ENCODE data around the gene PBXIP1. TPM values are rescaled to one million over a fixed set of nuclear protein-coding genes. Genes with fewer than 3 reads are reported as not detected.

The PBXIP1 gene
- total and polyA plus RNA-seq, 2 of the 13 experiments (the other 11 are each of a cell fraction or from before 2014, with no cell fraction given), result 16.3 to 31.9 TPM

DNA sequence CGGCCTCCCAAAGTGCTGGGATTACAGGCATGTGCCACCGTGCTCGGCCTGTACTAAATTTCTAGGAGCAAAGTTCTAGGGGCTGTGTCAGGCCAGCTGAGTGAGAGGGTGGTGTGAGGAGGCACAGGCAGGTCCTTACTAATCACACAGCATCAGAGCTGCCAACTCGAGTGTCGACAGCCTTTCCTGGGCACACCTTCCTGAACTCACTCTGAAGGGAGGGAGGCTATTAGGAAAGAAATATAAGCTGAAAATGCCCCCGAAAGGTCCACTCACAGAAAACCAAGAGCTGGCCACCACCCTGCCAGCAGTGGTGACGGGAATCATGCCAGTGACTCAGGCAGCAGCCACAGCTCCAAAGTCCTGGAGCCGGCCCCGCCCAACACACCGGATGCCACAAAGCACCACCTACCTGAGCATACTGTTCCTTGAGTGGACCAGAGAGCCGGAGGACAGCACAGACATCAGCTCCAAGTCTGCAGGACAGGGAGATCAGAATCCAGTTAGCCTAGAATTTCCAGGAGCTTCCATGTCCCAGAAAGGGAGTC lies 23.9 kb downstream of the PBXIP1 start (continued):
- TF ChIP-seq ZNF616 (CRISPR knock-in tag; IDR thresholded peaks at IDR 0.05; ENCODE audit: low read depth) (no peak), MTA1 (CRISPR knock-in tag; IDR thresholded peaks at IDR 0.05; ENCODE audit: borderline replicate concordance) (peak; percentile 64; the same call in 1 of the 2 replicates), TOPORS (CRISPR knock-in tag; IDR thresholded peaks at IDR 0.05) (no peak), MAFG (CRISPR knock-in tag; IDR thresholded peaks at IDR 0.05) (no peak), BCL6 (CRISPR knock-in tag; IDR thresholded peaks at IDR 0.05) (no peak), ZNF451 (CRISPR knock-in tag; IDR thresholded peaks at IDR 0.05) (no peak), HNRNPK (IDR thresholded peaks at IDR 0.05; ENCODE audit: low read depth, low read length, poor library complexity, severe bottlenecking) (no peak), GATAD2A (CRISPR knock-in tag; IDR thresholded peaks at IDR 0.05) (peak; percentile 75), KLF12 (CRISPR knock-in tag; IDR thresholded peaks at IDR 0.05; ENCODE audit: borderline replicate concordance) (no peak)
- TF ChIP-seq, protein P1, sequence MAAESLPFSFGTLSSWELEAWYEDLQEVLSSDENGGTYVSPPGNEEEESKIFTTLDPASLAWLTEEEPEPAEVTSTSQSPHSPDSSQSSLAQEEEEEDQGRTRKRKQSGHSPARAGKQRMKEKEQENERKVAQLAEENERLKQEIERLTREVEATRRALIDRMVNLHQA (CRISPR knock-in tag; IDR thresholded peaks at IDR 0.05), result no peak

DNA sequence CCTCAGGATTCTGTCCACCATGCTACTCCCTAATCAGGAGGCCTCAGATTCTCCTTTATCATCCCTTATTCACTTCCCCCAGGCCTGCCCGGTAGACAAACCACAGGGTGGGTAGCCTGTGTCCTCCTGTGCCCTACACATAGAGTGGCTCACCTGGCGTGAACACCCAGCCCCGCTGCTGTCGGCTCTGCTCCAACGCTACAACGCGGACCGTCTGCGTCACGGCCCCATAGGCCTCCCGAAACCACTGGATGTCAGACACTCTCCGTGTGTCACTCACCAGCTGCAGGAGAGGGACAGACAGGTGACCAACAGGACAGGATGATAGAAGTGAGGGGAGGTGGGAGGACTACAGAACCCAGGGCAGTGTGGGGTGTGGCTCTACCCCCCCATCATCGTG lies 29.7 kb downstream of the PBXIP1 start:
- intact Hi-C loops (cut with micrococcal nuclease; ENCODE audit: unreplicated experiment), result no loop called here
- Histone ChIP-seq H3K4me2 (ENCODE audit: low read depth, low read length) (no peak overlapping the region), H3K27ac (ENCODE audit: extremely low read length, insufficient read depth, low read length) (no peak overlapping the region), H3K9me3 (ENCODE audit: low read length) (no peaks in the 10 kb centered on the region), H3K36me3 (replicated peaks in 1 of 2; ENCODE audit: control insufficient read depth in 1 of 2, insufficient read depth in 2 of 2, low read length in 2 of 2) (peaks cover 1 to 10% of the 10 kb centered on the region in 2 experiments; a peak in 2 of 5 replicates), H2AFZ (ENCODE audit: low read length) (no peak overlapping the region), H3K4me3 (replicated peaks in 1 of 3; ENCODE audit: insufficient read depth in 1 of 3, low read depth in 2 of 3, low read length in 3 of 3) (no peak overlapping the region), H4K20me1 (ENCODE audit: insufficient read depth, low read length) (no peaks in the 10 kb centered on the region), H3K9ac (ENCODE audit: insufficient read depth, low read depth, low read length) (no peak overlapping the region), H3K27me3 (ENCODE audit: control insufficient read depth in 1 of 2, insufficient read depth in 2 of 2, low read length in 2 of 2) (no peaks in the 10 kb centered on the region), H3K79me2 (ENCODE audit: insufficient read depth, low read length) (no peaks in the 10 kb centered on the region), H3K4me1 (ENCODE audit: insufficient read depth, low read length) (peaks cover 6% of the 10 kb centered on the region)
- no peak for ATAC-seq
- FAIRE-seq, result no peak
- DNase-seq (ENCODE audit: low spot score), result no peak
- POLR2A ChIA-PET, result no interaction called here
- CTCF ChIA-PET (ENCODE audit: low intra/inter-chr PET ratio, low total read pairs), result no interaction called here
- 98% methylated on average over 13 of the region's 13 CpGs for WGBS (ENCODE audit: low lambda C conversion rate)
- in situ Hi-C loops (cut with HindIII; ENCODE audit: extremely low pct_ligation_motif_present, low pct_unique_long_range_greater_than_20kb), result no loop called here
- BruUV-seq (replicated peaks), result no TSS peak
- TF ChIP-seq, protein P2, sequence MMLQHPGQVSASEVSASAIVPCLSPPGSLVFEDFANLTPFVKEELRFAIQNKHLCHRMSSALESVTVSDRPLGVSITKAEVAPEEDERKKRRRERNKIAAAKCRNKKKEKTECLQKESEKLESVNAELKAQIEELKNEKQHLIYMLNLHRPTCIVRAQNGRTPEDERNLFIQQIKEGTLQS (CRISPR knock-in tag; IDR thresholded peaks at IDR 0.05), result no peak
- TF ChIP-seq, protein P3, sequence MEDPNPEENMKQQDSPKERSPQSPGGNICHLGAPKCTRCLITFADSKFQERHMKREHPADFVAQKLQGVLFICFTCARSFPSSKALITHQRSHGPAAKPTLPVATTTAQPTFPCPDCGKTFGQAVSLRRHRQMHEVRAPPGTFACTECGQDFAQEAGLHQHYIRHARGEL (CRISPR knock-in tag; IDR thresholded peaks at IDR 0.05), result no peak
- no peak for TF ChIP-seq NRL (CRISPR knock-in tag; IDR thresholded peaks at IDR 0.05; ENCODE audit: borderline replicate concordance)
- TF ChIP-seq ZNF235 (CRISPR knock-in tag; IDR thresholded peaks at IDR 0.05; ENCODE audit: borderline replicate concordance), result no peak
- TF ChIP-seq, protein P4, sequence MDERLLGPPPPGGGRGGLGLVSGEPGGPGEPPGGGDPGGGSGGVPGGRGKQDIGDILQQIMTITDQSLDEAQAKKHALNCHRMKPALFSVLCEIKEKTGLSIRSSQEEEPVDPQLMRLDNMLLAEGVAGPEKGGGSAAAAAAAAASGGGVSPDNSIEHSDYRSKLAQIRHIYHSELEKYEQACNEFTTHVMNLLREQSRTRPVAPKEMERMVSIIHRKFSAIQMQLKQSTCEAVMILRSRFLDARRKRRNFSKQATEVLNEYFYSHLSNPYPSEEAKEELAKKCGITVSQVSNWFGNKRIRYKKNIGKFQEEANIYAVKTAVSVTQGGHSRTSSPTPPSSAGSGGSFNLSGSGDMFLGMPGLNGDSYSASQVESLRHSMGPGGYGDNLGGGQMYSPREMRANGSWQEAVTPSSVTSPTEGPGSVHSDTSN (CRISPR knock-in tag; IDR thresholded peaks at IDR 0.05), result no peak
- TF ChIP-seq, protein P5, sequence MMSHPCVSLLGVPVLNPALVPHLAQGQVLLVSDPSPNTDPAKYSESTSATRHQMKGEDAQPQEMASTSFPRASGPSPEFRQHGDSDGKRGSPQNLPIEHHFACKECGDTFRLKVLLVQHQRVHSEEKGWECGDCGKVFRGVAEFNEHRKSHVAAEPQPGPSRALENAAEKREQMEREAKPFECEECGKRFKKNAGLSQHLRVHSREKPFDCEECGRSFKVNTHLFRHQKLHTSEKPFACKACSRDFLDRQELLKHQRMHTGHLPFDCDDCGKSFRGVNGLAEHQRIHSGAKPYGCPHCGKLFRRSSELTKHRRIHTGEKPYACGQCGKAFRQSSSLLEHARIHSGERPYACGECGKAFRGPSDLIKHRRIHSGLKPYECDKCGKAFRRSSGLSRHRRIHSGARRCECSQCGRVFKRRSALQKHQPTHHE (CRISPR knock-in tag; IDR thresholded peaks at IDR 0.05; ENCODE audit: borderline replicate concordance), result no peak
- no peak for TF ChIP-seq GATAD2A (CRISPR knock-in tag; IDR thresholded peaks at IDR 0.05)
- TF ChIP-seq ZNF788 (CRISPR knock-in tag; IDR thresholded peaks at IDR 0.05; ENCODE audit: borderline replicate concordance), result no peak
- no peak for TF ChIP-seq ZNF598 (CRISPR knock-in tag; IDR thresholded peaks at IDR 0.05; ENCODE audit: borderline replicate concordance)
- TF ChIP-seq, protein P6, sequence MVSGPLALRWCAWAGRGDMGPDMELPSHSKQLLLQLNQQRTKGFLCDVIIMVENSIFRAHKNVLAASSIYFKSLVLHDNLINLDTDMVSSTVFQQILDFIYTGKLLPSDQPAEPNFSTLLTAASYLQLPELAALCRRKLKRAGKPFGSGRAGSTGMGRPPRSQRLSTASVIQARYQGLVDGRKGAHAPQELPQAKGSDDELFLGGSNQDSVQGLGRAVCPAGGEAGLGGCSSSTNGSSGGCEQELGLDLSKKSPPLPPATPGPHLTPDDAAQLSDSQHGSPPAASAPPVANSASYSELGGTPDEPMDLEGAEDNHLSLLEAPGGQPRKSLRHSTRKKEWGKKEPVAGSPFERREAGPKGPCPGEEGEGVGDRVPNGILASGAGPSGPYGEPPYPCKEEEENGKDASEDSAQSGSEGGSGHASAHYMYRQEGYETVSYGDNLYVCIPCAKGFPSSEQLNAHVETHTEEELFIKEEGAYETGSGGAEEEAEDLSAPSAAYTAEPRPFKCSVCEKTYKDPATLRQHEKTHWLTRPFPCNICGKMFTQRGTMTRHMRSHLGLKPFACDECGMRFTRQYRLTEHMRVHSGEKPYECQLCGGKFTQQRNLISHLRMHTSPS (CRISPR knock-in tag; IDR thresholded peaks at IDR 0.05; ENCODE audit: low read depth), result no peak
